Activated CD4-positive, alpha-beta T cell treated with anti-CD3 and anti-CD28 coated beads, Interleukin-2, amount 50 U/mL, for 16 hours (primary cell): ENCODE results near the gene ZNF587B.
A peak's percentile ranks its signal among the peaks of the same experiment; 100 is the strongest.
"Not testable (repeated sequence)": the region's sequence is repeated elsewhere in the genome, so short reads cannot be mapped to it uniquely, and the experiment has no call there.

Experiments
- DNase-seq: peaks from one replicate; pipeline ENCODE4 v3.0.0-alpha.2; 2020

ZNF587B gene

DNA sequence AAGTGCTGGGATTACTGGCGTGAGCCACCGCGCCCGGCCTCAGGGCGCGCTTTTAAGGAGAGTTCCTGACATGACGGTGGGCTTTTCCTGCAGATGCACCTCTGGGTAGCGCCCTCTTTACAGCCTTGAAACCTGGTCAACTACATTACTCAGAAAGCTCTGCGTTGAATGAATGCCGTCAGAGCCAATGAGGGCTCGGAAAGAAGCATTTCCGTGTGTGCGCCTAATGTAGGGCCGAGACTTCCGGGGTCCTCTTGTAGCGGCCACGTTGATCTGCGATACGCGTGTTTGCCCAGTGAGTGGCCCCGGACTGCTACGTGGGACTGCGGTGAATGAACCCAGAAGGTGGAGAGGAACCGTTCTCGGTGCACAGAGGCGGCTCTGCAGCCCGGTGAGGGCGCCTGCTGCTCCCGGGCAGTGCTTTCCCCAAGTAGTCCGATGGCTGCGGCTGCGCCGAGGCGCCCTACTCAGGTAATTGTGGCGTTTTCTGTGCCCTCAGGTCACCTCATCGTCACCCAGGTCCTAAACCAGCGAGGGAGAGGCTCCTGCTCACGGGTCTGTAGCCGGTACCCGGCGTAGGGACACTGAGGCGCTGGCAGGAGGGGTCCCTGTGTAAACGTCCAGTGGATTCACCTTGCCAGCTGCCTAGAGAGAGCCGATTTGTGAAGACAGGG, 10.5 kb upstream of the ZNF587B start:
- DNase-seq: peak; percentile 92

DNA sequence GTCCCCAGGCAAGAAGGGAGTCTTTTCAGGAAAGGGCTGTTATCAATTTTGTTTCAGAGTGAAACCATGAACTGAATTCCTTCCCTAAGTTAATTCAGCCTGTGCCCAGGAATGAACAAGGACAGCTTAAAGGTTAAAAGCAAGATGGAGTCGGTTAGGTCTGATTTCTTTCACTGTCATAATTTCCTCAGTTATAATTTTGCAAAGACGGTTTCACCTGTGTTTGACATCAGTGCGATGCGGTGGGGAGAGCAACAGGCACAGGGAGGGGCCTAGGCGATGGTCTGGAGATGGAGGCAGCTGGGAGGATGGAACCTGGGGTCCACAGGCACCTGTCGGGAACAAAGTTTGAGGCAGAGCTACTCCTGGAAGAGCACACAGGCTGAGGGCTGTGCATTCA, 9.5 kb upstream of the ZNF587B start:
- DNase-seq: no peak

DNA sequence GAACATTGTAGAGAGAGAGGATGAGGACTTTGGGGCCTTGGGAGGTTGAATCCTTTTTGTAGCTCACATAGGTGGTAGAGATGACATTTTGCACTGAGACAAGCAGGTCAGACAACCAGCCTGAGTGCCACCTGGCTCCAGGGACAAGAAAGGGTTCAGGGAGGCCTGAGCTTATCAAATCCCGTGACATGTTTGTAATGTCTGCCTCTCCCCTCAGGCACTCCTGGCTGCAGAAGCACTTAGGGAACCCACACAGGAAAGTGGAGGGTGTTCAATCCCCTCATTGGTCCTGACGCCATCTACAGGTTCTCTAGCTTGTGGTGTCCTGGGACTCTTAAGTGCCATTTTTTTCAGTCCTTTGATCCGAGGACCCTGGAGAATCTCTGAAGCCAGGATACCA, 9.0 kb upstream of the ZNF587B start:
- not testable (repeated sequence) for DNase-seq

DNA sequence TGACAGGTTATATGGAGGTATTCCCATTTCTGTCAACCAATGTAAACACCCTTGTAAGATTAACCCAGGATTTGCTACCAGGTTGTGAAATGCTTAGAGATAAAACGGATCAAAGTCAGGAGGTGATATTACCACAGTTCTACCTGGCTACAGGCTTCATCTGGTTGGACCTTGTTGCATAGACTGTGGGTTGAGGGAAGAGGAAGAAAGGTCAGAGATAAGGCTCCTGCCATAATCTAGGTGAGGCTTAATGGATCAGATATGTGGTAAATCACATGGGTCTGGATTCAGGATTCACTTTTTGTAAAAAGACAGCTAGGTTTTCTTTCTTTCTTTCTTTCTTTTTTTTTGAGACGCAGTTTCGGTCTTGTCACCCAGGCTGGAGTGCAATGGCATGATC, 8.6 kb upstream of the ZNF587B start:
- not testable (repeated sequence) for DNase-seq

DNA sequence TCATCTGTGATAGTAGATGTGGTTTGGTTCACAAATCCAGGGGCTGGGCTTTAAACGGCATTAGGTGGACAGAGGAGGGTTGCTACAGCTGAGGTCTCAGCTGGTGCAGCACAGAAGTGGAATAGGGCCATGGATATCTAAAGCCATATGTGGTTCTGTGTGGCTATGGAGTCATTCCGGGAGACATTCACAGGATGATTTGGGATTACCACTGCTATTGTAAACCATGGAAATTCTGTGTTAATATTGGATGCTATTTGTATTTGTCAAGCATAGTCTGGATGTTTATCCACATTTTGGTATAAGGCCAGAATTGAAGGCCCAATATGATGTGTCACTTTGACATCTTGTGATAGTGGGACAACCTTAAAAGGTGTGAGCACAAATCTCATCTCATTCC, 6.9 kb upstream of the ZNF587B start:
- DNase-seq: not testable (repeated sequence)

DNA sequence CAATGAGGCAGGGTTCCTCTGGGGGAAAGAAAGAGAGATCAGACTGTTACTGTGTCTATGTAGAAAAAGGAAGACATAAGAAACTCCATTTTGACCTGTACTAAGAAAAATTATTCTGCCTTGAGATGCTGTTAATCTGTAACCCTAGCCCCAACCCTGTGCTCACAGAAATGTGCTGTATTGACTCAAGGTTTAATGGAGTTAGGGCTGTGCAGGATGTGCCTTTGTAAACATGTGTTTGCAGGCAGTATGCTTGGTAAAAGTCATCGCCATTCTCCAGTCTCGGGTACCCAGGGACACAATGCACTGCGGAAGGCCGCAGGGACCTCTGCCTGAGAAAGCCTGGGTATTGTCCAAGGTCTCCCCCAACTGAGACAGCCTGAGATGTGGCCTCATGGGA, 6.5 kb upstream of the ZNF587B start:
- not testable (repeated sequence) for DNase-seq

DNA sequence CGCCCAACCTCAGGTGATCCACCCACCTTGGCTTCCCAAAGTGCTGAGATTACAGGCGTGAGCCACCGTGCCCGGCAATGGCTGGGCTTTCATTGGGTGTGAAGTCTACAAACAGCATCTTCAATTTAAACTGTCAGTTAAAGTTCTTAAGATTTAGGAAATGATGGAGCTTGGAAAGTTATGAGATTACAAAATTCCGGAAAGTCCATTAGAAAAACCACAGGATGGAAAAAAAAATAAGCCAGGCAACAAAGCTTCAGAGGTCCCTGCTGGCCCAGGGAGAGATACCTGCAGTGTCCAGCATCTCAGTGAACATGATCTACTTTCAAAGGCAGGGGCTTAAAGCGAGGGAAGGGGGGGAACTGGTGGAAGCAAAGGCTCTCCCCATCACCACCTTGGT, 4.6 kb upstream of the ZNF587B start:
- DNase-seq: no peak

DNA sequence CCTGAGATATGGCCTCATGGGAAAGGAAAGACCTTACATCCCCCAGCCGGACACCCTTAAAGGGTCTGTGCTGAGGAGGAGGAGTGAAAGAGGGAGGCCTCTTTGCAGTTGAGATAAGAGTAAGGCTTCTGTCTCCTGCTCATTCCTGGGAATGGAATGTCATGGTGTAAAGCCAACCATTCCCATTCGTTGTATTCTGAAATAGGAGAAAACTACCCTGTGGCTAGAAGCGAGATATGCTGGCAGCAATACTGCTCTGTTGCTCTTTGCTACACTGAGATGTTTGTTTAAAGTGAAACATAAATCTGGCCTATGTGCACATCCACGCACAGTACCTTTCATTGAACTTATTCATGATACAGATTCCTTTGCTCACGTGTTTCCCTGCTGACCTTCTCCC, 783 bp upstream of the ZNF587B start:
- no peak for DNase-seq

DNA sequence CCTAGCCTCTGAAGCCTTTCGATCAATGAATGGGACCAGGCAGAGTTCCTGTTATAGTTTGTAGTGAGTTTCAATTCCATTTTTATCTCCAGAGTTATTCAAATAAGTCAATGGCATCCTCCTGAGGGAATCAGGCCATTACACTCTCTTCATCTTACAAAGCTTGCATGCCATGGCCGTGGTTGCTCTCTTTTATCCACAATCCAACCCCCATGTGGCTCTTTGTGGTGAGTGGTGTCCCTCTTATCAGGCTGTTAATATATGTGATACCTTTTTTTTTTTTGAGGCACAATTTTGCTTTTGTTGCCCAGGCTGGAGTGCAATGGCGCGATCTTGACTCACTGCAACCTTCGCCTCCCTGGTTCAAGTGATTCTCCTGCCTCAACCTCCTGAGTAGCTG, 6.9 kb downstream of the ZNF587B start:
- DNase-seq: not testable (repeated sequence)

DNA sequence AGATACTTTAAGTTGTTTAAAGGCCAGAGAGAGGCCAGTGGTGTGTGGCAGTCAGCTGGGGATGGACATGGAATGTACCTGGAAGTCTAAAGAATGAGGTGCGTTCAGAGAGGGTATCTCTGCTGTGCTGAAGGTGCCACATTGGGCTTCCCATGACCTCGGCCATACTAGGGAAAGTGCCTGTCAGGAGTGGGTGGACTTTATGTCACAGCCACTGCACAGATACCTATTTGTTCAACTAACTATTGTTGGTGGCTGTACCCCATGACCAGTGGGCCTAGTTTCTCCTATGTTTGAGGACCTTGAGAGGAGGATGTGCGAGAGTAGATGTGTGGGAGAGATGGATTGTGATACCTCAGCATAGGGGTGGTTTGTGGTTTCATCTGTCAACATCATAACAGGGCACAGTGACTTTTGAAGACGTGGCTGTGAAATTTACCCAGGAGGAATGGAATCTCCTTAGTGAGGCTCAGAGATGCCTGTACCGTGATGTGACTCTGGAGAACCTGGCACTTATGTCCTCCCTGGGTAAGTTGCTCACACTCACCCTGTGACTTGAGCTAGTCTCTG, 8.6 kb downstream of the ZNF587B start:
- not testable (repeated sequence) for DNase-seq

DNA sequence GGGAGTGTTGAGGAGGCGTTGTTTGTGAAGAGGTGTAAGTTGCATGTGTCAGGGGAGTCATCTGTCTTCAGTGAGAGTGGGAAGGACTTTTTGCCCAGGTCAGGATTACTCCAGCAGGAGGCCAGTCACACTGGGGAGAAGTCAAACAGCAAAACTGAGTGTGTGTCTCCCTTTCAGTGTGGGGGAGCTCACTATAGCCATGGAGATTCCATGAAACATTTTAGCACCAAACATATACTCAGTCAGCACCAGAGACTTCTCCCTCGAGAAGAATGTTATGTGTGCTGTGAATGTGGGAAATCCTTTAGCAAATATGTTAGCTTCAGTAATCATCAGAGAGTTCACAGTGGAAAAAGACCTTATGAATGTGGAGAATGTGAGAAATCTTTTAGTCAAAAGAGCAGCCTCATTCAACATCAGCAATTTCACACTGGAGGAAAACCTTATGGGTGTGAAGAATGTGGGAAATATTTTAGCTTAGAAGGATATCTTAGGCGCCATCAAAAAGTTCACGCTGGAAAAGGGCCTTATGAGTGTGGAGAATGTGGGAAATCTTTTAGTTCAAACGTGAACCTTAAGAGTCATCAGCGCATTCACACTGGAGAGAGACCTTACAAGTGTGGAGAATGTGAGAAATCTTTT, 11.1 kb downstream of the ZNF587B start:
- DNase-seq: no peak

DNA sequence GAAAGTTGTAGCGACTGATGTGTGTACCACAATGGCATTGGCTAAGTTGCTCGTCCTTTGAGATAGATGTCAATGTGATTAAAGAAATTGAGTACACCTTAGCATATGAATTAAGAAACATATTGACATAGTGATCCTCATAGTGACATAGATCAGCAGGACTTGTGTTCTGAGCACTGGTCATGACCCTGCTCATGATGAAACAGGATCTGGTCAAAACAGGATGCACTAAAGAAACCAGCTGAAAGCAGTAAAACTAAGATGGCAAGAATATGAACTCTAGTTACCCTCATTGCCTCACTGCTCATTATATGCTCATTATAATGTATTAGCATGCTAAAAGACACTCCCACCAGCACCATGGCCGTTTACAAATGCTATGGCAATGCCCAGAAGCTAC, 17.1 kb downstream of the ZNF587B start:
- DNase-seq: not testable (repeated sequence)

DNA sequence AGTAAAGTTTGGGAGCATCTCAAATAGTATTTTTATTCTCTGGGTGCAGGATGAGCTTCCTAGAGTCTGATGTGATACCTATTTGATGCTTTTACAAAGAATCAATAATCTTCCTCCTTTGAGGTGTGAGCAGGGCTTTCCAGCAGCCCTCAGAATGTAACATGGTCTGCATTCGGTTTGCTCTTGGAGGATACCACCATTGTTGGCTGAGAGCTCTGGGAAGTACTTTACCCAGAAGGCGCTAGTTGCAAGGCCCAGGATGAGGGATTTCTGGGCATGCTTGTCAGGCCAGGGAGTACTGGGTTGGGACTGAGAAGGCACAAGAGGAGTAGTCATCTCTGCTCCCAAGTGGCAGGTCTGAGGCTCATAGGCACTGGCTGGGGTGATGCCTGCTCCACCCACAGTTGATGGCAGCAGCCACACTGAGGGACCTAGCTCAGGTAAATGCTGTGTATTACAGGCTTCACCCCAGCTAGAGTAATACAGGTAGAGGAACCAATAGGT, 19.1 kb downstream of the ZNF587B start:
- DNase-seq: not testable (repeated sequence)

DNA sequence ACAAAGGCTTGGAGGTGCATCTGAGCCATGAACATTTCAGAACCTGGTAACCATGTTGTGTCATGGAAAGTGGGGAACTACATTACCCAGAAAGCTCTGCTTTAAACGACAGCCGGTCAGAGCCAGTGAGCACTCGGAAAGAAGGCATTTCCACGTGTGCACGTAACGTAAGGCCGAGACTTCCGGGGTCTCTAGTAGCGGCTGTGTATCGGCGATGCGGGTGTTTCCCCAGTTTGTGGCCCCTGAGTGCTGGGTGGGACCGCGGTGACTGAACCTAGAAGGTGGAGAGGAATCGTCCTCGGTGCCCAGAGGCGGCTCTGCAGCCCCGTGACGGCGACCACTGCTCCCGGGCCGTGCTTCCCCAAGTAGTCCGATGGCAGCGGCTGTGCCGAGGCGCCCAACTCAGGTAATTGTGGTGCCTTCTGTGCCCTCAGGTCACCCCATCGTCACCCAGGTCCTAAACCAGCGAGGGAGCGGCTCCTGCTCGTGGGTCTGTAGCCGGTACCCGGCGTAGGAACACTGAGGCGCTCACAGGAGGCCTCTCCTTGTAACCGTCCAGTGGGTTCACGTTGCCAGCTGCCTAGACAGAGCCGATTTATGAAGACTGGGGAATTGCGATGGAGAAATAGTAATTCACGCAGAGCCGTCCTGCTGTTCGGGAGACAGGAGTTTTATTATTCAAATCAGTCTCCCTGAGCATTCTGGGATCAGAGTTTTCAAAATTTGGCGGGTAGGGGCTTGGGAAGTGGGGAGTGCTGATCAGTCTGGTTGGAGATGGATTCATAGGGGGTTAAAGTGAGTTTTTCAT, 19.8 kb downstream of the ZNF587B start, which contains the start of gene ZNF587:
TSS of gene ZNF587 (plus strand) at position 194 of the 808 bp plus-strand sequence. CDS start at position 374, 180 bp downstream.
- peak; percentile 88 for DNase-seq

DNA sequence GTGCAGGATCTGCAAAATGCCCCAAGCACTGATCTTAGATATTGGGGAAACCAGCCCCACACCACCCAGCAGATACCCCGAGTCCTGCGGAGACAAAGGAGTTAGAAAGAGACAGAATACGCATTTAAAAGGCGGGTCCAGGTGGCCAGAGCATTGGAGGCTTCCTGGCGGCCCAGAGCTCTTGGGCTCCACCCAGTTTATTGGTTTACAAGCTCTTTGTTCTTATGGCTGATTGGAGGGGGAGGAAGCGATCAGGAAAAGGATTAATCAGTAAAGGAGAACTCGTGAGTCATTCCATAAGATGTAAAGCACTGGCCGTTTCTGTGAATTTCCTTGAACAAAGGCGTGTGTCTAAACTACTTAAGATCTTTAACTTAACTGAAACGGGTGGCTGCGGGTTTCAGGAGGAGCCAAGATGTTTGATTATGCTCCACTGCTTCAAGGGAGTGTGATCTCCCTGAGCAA, 20.5 kb downstream of the ZNF587B start:
- peak; percentile 38 for DNase-seq

DNA sequence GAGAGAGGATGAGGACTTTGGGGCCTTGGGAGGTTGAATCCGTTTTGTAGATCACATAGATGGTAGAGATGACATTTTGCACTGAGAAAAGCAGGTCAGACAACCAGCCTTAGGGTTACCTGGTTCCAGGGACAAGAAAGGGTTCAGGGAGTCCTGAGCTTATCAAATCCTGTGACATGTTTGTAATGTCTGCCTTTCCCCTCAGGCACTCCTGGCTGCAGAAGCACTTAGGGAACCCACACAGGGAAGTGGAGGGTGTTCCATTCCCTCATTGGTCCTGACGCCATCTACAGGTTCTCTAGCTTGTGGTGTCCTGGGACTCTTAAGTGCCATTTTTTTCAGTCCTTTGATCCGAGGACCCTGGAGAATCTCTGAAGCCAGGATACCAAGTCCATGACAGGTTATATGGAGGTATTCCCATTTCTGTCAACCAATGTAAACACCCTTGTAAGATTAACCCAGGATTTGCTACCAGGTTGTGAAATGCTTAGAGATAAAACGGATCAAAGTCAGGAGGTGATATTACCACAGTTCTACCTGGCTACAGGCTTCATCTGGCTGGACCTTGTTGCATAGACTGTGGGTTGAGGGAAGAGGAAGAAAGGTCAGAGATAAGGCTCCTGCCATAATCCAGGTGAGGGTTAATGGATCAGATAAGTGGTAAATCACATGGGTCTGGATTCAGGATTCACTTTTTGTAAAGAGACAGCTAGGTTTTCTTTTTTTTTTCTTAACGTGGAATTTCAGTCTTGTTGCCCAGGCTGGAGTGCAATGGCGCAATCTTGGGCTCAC, 21.9 kb downstream of the ZNF587B start:
- DNase-seq: not testable (repeated sequence)

DNA sequence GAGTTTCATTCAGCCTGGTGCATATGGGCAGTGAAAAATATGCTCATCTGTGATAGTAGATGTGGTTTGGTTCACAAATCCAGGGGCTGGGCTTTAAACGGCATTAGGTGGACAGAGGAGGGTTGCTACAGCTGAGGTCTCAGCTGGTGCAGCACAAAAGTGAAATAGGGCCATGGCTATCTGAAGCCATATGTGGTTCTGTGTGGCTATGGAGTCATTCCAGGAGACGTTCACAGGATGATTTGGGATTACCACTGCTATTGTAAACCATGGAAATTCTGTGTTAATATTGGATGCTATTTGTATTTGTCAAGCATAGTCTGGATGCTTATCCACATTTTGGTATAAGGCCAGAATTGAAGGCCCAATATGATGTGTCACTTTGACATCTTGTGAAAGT, 24.0 kb downstream of the ZNF587B start:
- not testable (repeated sequence) for DNase-seq

DNA sequence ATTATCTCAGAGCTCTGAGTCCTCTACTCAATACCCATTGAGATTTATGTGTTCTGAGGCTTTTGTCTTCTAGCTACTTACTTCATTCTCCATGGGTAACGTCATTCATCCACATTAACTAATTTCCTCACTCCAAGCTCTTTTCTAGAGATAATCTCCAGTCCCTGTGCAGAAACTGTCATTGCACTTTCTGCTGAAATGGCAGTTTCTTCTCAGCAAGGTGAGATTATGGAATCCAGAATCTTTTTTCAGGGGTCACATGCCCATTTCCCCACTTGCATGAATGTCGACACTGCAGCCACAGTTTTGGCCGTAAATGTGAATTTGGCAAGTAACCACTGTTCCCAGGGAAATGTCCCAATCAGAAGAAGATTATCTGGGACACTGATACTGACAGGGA, 32.3 kb downstream of the ZNF587B start:
- not testable (repeated sequence) for DNase-seq

DNA sequence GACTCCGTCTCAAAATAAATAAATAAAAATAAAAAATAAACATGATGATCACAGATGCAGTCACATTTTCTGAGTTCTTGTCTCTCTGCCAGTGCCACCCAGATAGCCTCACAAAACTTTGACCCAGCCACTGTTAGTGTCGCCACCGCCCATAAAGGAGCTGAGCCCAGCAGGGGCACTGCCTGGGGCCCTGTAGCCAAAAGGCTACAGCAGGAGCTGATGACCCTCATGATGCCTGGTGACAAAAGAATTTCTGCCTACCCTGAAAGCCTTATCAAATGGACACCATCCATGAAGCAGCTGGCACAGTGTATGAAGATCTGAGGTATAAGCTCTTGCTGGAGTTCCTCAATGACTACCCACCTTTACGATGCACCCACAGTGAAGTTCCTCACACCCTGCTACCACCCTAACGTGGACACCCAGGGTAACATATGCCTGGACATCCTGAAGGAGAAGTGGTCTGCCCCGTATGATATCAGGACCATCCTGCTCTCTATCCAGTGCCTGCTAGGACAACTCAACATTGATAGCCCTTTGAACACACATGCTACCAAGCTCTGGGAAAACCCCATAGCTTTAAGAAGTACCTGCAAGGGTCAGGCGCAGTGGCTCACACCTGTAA, 37.9 kb downstream of the ZNF587B start:
- no peak for DNase-seq

DNA sequence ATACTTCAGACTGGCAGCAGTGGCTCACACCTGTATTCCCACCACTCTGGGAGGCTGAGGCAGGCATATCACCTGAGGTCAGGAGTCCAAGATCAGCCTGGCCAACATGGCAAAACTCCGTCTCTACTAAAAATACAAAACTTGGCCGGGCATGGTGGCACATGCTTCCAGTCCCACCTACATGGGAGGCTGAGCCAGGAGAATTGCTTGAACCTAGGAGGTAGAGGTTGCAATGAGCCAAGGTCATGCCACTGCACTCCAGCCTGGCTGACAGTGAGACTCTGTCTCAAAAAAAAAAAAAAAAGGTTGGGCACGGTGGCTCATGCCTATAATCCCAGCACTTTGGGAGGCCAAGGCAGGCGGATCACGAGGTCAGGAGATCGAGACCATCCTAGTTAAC, 39.6 kb downstream of the ZNF587B start:
- DNase-seq: not testable (repeated sequence)

DNA sequence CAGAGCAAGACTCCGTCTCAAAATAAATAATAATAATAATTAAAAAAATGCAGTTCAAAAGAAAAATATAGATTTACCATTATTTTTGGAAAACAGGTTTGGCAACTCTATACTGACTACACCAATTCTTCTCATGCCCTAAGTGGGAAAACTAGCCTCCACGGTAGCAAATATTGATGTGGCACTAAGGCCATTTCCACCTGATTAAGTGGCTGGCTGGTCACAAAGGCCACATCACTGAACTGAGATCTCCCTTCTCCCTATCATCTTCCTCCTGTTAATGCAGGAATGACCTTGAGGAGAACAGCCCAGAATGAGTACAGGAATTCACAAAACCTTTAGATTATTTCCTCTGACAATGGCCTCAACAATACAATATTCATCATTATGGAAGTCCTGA, 40.1 kb downstream of the ZNF587B start:
- no peak for DNase-seq

DNA sequence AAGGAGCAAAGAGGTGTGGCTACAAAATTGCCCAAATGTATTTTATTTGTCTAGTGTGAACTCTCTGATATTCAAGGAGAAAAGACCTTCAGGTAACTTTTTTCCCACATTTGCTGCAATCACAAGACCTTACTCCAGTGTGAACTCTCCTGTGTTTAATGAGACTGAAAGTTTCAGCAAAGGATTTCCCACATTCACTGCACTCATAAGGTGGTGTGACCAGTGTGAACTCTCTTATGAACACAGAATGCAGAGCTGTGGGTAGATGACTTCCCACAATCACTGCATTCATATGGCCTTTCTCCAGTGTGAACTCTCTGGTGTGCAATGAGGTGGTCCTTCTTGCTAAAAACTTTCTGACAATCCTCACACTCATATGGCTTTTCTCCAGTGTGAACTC, 42.4 kb downstream of the ZNF587B start:
- DNase-seq: no peak
